HG03196 (cell line): ENCODE data around the gene RPL28.
"Not testable (repeated sequence)": the region's sequence is repeated elsewhere in the genome, so short reads cannot be mapped to it uniquely, and the experiment has no call there.

Source experiments
- ATAC-seq: cut with Tn5 transposase; IDR thresholded peaks from one replicate; pipeline ENCODE4 v1.9.1; 2021; ENCODE audit not compliant: unreplicated experiment

The RPL28 gene

DNA sequence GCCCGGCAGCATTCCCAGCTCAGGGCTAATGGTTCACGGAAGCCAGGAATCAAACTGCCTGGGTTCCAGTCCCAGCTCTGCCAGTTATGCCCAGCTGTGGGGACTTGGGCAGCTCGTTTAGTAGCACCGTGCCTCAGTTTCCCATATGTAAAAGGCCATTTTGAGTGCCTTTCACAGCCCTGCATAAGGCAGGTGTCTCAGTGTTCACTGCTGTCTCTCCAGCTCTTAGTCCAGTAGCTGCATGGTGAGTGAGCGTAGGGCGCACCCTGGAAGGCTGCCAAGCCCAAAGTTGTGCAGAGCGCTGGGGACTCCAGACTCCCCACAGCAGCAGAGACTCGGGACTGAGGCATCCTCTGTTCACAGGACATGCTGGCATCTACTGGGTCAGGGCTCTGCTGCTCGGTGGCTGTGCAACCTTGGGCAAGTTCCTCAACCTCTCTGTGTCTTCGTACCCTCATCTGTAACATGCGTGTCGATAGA is 5.5 kb downstream of the RPL28 start:
- ATAC-seq: no peak

DNA sequence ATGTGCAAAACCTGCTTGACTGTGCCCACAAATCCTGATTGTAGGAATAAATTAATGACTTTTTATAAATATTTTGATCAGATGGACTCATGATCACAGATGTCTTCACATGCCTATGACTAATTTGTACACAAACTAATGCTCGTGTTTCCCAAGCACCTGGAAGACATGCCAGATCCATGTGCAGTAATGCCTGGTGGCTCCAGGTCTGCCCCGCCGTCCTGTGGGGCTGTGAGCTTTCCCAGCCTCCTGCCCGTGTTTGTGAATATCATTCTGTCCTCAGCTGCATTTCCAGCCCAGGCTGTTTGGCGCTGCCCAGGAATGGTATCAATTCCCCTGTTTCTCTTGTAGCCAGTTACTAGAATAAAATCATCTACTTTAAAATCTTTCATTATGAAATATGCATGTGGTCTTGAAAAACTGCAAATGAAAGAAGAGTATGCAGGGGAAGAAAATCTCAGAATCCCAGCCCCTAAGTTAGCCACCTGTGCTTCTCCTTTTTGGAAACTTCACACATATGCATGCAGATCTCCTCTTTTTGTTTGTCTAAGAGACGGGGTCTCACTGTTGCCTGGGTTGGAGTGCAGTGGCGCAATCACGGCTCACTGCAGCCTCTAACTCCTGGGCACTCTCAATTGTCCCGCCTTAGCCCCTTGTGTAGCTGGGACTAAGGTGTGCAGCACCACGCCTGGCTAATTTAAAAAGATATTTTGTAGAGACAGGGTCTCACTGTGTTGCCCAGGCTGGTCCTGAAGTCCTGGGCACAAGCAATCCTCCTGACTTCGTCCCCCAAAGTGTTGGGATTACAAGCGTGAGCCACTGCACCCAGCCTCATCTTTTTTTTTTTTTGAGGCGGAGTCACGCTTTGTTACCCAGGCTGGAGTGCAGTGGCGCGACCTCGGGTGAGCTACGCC is 6.2 kb downstream of the RPL28 start:
- no peak for ATAC-seq

DNA sequence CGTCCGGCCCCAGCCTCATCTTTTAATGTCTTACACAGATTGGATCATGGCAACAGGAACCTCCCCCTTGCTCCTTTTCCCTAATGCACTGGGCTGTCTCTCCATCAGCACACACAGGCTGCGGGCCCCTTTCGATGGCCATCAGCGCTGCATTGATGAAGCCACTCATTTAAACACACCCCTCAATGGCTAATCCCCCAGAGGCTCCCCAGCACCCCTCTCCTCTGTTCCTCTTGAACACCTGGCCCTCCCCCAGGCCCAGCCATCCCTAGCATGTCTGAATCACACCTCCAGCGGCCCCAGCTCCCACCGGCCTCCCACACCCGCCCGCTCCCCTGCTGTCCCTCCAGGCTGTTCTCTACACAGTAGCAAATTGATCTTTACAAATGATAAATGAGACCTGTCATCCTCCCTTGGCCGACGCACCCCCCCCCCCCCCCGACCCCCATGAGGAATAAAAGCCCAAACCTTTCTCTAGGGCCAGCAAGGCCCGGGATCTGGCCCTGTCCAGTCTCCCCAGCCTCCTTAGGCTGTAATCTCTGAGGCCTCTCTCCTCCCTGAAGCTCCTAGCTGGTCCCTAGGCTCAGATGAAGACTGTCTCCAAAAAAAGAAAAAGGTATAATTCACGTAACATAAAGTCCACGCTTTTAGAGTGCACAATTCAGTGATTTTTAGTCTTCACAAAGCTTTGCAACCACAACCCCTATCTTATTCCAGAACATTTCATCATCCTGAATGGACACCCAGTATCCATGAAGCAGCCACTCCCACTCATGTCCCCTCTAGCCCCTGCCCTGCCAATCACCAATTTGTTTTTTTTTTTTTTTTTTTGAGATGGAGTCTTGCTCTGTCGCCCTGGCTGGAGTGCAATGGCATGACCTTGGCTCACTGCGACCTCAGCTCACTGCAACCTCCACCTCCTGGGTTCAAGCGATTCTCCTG is 7.4 kb downstream of the RPL28 start:
- no peak for ATAC-seq

DNA sequence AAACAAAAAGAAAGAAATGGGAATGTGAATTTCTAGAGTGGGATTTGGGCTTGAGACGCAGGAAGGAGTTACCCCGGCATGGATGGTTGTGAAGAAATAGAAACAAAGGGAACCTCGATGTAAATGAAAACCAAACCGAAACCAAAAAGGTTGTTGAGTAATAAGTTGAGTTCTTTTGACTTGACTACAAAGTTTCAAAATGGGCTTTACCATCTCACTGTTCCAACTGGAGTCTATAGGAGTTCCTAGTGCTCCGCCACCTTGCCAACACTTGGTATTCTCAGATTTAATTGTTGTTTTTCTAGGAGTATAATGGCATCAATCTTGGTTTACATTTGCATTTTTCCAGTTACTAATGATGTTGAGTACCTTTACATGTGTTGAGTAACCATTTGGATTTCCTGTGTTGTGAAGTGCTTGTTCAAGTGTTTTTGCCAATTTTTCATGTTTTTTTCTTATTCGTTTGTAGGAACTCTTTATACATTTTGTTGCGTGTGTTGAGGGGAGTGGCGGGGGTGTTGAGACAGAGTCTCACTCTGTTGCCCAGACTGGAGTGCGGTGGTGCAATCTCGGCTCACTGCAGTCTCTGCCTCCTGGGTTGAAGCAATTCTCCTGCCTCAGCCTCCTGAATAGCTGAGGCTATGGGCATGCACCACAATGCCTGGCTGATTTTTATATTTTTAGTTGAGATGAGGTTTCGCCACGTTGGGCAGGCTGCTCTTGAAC is 12.6 kb downstream of the RPL28 start:
- ATAC-seq: no peak

DNA sequence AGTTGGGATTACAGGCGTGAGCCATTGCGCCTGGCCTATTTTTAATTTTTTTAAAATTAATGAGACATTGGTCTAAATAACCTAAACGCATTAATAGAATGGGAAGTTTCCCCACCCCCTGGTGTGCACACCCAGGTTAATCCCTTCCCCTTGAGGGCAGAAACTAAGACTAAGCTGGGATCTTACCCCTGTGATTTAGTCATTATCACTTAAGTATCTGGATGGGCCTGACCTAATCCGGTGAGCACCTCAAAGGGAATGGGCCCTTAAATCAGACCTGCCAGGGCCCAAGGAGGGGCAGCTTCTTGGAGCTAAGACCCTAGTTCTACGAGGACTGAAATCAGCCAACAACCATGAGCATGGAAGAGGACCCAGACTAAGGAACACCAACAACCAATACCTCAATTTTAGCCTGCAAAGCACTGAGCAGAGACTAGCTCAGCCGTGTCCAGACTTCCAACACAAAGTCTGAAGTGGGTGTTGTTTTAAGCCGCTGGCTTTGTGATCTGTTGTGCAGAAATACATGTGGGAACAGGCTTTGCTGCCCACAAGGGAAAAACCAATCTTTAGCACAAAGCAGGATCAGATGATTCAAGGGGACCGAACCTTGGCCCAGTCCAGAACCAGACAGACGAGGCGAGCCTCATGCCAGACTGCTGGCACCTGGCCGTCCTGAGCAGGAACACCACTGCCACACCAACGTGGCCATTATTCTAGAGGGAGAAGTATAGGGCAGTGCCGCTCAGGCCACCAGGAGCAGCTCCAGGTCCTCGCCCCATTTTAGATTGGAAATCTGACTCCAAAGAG is 14.8 kb downstream of the RPL28 start:
- ATAC-seq: no peak

DNA sequence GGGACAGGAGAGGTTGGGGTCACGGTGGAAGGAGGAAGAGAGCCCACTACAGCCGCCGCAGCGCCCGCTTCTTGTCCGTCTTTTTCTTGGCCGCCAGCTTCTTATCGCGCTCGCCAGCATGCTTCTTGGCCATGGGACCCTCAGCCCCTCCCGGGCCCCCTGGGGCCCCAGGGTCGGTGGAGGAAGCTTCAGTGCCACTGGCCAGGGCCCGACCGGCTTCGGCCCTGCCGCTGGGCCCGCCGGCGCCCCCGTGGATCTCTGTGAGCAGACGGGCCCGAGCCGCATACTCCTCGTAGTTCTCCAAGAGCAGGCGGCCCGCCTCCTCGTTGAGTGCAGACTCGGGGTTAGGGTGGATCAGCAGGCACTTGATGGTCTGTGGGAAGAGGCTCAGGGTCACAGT is 15.7 kb downstream of the RPL28 start:
- not testable (repeated sequence) for ATAC-seq

DNA sequence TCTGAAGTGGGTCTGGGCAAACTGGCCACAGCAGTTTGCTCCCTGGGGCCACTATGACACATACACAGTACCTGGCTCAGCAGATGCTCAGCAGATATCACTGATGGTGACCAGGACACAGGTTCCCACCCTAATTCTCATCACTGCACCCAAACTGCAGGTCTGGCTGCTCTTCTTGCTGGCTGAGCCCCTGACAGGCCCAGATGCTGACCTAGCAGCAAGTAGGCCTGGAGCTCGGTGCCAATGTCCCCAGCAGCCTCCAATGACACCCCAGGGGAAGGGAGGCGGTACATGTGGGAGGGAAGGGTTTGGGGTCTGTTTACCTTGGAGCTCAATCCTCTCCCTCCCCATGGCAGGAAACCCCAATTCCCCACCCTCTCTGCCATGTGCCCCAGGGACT is 16.8 kb downstream of the RPL28 start:
- no peak for ATAC-seq

DNA sequence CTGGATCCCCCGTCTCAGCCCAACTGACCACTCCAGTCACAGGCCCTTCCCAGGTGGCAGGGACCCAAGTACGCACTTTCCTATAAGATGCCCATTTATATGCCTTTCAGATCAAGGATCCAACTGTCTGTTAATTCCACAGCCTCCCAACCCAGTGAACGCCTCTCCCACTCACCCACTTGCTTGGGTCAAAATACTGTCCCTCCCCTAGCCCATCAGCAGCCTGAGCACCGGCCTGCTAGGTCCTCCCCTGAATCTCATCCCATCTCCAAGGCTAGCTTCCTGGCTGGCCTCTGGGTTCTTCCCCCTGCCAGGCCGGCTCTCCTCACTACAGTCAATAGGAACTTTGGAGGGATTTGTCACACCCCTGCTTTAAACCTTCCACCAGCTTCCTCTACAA is 19.9 kb downstream of the RPL28 start:
- no peak for ATAC-seq

DNA sequence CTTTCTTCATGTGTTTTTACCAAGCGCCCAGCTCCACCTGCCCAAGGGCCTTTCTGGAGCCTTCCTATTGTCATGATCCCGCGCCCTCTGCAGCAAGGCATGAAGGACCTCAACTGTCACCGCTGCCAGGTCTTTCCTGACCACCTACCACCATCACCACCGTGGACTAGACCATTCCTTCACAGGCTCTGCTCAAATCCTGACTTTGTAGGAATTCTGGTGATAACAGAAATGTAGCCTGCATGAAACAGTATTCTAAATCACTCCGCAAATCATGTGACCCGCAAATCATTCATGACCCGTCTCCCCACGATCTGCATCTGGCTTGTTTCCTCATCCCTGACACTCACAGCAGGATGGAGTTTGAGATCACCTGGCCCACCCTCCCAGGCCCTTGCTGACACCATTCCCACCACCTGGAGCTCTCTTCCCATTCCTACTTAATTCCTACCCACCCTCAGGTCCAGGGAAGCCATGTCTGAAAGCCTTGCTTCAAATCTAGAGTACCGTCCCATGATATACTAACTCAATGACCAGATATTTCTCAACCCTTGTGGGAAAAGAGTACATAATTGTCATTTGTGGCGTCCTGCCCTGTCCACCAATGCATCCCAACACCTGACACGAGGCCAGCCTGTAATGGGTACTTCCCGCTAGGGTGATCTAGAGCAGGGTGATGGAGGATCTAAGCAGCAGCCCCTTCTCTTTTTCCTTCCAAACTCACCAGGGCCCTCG is 20.5 kb downstream of the RPL28 start:
- ATAC-seq: no peak

DNA sequence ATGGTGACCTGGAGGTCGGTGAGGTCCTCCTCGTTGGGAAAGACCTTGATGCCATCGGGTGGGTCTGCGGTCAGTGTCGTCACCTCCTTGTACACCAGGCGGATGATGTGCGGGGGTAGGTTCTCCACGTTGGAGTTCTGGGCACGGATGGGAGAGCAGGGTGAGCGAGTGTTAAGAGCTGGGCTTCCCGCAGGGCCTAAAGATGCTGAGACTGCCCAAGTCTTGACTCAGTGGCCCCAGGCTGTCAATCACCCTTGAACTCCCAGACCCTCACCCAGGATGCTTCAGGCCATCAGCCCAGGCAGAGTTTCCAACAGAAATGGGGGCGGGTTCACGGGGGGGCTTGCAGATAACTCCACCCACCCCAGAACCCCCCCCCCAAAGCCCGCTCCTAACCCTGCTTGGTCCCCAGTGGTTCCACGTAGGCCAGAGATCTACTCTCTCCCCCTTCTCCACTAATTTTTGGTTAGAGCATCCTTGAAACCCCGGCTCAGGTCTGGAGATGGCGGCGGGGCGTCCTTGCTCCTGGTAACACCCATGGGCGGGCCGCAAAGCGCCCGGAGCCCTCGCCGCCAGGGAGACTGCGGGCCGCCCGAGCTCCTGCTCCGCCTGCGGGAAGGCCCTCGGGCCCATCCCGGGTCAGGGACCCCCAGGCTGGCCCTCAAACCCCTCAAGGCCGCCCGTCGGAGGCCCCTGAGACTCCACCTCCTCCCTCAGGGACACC is 21.3 kb downstream of the RPL28 start:
- ATAC-seq: peak; percentile 11

DNA sequence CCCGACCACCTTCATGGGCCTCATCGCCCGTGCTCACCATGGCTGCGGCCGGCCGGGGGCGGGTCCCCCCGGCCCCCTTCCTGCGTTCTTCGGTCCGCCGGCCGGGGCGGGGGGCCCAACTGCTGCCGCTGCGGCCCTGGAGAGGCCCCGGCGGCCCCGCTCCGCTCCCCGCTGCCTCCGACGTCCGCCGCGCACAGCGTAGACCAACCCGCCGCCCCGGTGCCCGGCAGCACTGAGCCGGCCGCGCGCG is 21.7 kb downstream of the RPL28 start, which contains the start of gene UBE2S:
TSS of gene UBE2S (minus strand) at position 239 of the 250 bp plus-strand sequence. CDS start at position 40, 199 bp downstream.
- not testable (repeated sequence) for ATAC-seq

DNA sequence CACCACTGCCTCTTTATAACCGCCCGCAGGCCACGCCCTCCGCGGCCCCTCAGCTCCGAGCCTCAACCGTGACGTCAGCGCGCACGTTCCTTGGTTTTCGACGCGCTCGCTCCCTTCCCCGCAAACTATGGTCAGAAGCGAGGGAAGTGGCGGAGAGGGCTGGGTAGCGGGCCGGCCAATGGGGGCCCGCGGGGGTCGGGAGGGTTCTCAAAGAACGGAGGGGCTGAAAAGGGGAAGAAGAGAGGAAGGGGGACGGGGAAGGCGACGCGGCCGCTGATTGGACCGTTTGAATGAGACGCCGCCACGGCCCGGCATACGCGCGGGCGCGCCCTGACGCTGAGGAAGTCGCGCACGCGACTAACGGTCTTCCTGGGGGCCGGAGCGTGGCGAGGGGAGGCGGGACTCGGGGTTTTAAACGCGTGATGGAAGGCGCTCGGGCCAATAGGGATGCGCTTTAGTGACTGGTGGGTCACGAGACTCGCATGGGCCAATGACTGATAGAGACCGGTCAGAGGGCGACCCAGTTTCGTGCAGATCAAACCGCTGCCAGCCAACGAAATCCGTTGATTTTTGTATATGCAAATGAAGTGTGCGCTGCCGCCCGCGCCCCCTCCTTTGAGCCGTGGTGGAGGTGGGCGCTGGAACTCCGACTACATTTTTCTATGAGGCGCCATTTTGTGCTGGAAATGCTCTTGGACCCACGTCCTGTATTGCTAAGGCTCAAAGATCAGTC is 22.2 kb downstream of the RPL28 start:
- peak; percentile 85 for ATAC-seq

DNA sequence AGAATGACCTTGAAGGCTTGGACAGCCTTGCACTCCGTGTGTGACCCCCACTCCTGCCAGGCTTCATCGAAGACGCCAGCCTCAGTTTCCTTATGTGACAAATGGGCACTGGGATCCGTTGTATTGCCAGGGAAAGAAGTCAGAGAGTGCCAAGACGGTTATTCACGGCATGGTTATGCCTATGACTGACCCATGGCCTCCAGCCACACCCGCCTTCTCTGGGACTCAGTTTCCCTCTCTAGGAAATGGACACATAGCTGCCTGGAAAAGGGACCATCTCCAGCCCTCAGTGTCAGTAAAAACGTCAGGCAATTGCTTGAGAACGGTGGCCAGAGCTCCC is 22.8 kb downstream of the RPL28 start:
- no peak for ATAC-seq

DNA sequence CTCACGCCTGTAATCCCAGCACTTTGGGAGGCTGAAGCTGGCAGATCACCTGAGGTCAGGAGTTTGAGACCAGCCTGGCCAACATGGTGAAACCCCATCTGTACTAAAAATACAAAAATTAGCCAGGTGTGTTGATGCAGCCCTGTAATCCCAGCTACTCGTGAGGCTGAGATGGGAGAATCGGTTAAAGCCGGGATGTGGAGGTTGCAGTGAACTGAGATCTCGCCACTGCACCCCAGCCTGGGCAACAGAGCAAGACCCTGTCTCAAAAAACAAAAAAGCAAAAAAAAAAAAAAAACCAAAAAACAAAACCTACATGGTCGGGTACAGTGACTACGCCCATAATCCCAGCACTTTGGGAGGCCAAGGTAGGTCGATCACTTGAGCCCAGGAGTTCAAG is 23.4 kb downstream of the RPL28 start:
- not testable (repeated sequence) for ATAC-seq

DNA sequence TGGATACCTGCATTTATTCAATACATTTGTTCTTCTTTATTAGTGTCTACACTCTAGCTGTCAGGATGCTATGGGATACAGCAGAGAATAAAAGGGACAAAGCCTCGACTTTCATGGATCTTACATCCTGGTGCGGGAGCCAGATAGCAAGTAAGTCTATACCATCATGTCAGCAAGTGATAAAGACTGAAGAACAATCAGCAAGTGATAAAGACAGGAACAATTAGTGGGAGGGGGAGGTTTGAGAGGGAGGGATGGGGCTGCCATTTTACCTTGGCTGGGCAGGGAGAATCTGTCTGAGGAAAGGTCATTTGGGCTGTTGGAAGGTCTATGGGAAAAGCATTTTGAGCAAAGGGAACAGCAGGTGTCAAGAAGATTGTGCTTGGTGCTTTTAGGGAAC is 24.4 kb downstream of the RPL28 start:
- no peak for ATAC-seq

DNA sequence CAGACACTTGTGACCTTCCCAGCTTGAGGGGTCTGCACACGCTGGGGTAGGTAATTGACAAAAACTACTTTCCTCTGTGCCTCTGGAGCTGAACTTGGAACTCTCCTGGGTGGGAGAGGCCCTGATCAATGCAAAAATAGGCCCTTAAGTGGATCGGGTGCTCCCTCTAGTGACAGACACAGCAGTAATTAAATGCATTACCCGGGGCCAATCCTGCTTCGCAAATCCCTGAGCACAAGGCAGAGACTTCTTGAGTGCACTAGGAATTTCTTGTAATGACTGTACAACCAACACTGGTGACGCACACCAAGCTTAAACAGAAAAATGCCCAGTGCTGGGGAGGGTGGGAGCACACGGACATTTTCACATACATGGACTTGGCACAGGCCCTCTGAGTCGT is 32.5 kb downstream of the RPL28 start:
- ATAC-seq: no peak

DNA sequence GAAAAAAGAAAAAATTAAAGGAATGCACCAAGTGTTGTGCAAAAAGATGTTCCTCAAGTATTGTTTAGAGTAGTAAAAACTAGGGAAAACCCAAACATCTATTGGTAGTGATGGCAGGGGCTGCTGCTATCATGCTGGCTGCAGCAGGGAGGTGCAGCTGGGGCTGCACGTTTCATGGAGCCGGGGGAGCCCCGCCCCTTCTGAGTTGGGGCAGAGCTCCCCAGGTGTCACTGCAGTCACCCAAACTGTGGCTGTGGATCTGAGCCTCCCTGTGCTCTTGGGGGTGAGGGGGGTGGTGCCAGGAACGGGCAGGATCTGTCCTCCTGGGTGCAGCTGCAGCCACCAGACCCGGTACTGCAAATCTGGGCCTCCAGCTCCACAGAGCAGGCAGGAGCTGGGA is 33.4 kb downstream of the RPL28 start:
- ATAC-seq: no peak

DNA sequence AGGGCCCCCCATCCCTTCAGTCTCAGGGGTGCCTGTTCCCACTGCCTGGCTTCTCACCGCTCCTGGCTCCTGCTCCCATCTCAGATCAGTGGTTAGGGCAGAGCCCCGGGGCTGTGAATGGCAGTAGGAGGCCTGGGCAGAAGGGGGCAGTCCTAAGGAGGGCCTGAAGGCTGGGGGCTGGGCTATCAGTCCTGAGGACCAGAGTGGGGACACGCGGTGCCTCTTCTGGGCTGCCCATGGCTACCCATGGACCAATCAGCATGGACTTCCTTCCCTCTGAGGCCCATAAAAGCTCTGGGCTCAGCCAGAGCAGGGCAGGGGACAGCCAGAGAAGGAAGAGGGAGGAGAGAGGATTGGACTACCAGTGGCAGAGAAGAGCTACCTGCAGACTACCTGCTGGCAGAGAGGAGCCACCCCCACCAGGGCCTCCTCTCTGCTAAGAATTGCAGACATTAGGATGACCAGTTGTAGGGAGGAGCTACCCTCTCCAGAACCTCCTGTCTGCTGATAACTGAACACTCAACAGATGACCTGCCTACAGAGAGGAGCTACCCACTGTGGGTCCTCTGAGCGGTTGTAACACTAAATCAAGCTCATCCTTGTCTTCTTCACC is 34.0 kb downstream of the RPL28 start:
- no peak for ATAC-seq
